Caco-2 (cell line): ENCODE measurements around the gene HDAC11. TPM values are rescaled to one million over a fixed set of nuclear protein-coding genes. Genes with fewer than 3 reads are reported as not detected.

Experiments
- BruUV-seq: library from RNA; stranded (reverse); fragments of 400-500 nt; replicated peaks from 2 replicates; lab custom pipeline; 2021; lab: Mats Ljungman, UMichigan
- CTCF ChIA-PET: fragments of 300-600 bp; sonication (Branson Sonifier 250); formaldehyde crosslinking; loops from one replicate; lab custom pipeline; 2022; ENCODE audit warnings: antibody characterized with exemption; lab: Charles Lee
- POLR2A ChIA-PET: fragments of 300-600 bp; sonication (Branson Sonifier 250); formaldehyde crosslinking; loops from one replicate; lab custom pipeline; 2022; ENCODE audit warnings: antibody characterized with exemption; lab: Charles Lee
- DNase-seq, 2 experiments: peaks; one replicate each; pipeline versions ENCODE4 v3.0.0 to v3.0.0-alpha.2; 2020 to 2022
- H3K27me3 ChIP-seq: replicated peaks from 2 replicates; pipeline ENCODE4 v1.6.0; 2011; ENCODE audit warnings: low read length; ENCODE audit not compliant: control insufficient read depth, insufficient read depth
- H3K36me3 ChIP-seq: 2 replicates; pipeline ENCODE4 v1.5.1; 2011; ENCODE audit warnings: low read length; ENCODE audit not compliant: control insufficient read depth, insufficient read depth
- H3K4me1 ChIP-seq: fragments of 250-450 bp; sonication (Bioruptor Pico); 2 replicates; pipeline ENCODE4 v1.5.1; 2020; ENCODE audit warnings: mild to moderate bottlenecking
- H3K4me3 ChIP-seq: 2 replicates; pipeline ENCODE4 v1.5.1; 2011; ENCODE audit warnings: low read depth, mild to moderate bottlenecking, control low read depth, low read length
- H3K9me3 ChIP-seq: fragments of 250-450 bp; sonication (Bioruptor Pico); 2 replicates; pipeline ENCODE4 v1.5.1; 2020; ENCODE audit warnings: mild to moderate bottlenecking, moderate library complexity
- H3K27ac Mint-ChIP-seq: one replicate; pipeline ENCODE4 v1.8.0; 2022; ENCODE audit warnings: mixed read lengths; ENCODE audit not compliant: unreplicated experiment
- H3K27me3 Mint-ChIP-seq: one replicate; pipeline ENCODE4 v1.8.0; 2022; ENCODE audit warnings: mixed read lengths; ENCODE audit not compliant: insufficient read depth, unreplicated experiment
- H3K36me3 Mint-ChIP-seq: one replicate; pipeline ENCODE4 v1.8.0; 2022; ENCODE audit warnings: mild to moderate bottlenecking, mixed read lengths; ENCODE audit not compliant: insufficient read depth, unreplicated experiment
- H3K4me1 Mint-ChIP-seq: one replicate; pipeline ENCODE4 v1.8.0; 2022; ENCODE audit warnings: low read depth, mixed read lengths; ENCODE audit not compliant: unreplicated experiment
- H3K4me3 Mint-ChIP-seq: one replicate; pipeline ENCODE4 v1.8.0; 2022; ENCODE audit warnings: mild to moderate bottlenecking, moderate library complexity, mixed read lengths; ENCODE audit not compliant: unreplicated experiment
- H3K9me3 Mint-ChIP-seq: one replicate; pipeline ENCODE4 v1.8.0; 2022; ENCODE audit warnings: mixed read lengths; ENCODE audit not compliant: unreplicated experiment
- CTCF ChIP-seq, 2 experiments: fragments of 200-600 bp in 1 of 2; IDR thresholded peaks; 1 replicate in 1 of 2; 2 replicates in 1 of 2; pipeline versions ENCODE4 v1.5.1 to v1.8.0; 2011 to 2022; ENCODE audit warnings: antibody characterized with exemption in 1 of 2, control low read depth in 1 of 2, inconsistent platforms in 1 of 2, low read depth in 1 of 2, low read length in 1 of 2, mild to moderate bottlenecking in 1 of 2, moderate library complexity in 1 of 2; ENCODE audit not compliant: insufficient read depth in 1 of 2, severe bottlenecking in 1 of 2, unreplicated experiment in 1 of 2
- intact Hi-C: fragments of 100-400 bp; cut with micrococcal nuclease; formaldehyde crosslinking; loops from one replicate; pipeline ENCODE4 v1.10.0; 2022; ENCODE audit not compliant: unreplicated experiment
- total RNA-seq: library from RNA; stranded (reverse); gene quantifications from 2 replicates; pipeline ENCODE4 v1.2.3, GENCODE V29; 2022

Gene HDAC11
- total RNA-seq, 1 experiment from 2014 or later = 10.9 TPM

GRCh38 chr3:13470894-13471574, 9.1 kb upstream of the HDAC11 start:
- DNase-seq = no peak
- Mint-ChIP-seq H3K4me1 (peaks cover 6% of the 10 kb centered on the region), H3K9me3 (no peaks in the 10 kb centered on the region), H3K4me3 (no peak overlapping the region), H3K27me3 (no peaks in the 10 kb centered on the region), H3K27ac (no peak overlapping the region), H3K36me3 (no peaks in the 10 kb centered on the region)
- no peaks in the 10 kb centered on the region for H3K36me3 ChIP-seq
- intact Hi-C loops = no loop called here
- POLR2A ChIA-PET = interaction anchor here (0.6 to 1.0 kb wide), 2 partner anchors 9 to 354 kb away, joined by 3 to 4 read pairs; partner anchors contain the start of gene HDAC11
- no peaks in the 10 kb centered on the region for H3K27me3 ChIP-seq
- no TSS peak for BruUV-seq
- H3K4me1 ChIP-seq = no peaks in the 10 kb centered on the region
- no peak for TF ChIP-seq CTCF (IDR thresholded peaks at IDR 0.05; ENCODE audit: insufficient read depth in 1 of 2, low read depth in 1 of 2, low read length in 1 of 2, severe bottlenecking in 1 of 2, unreplicated experiment in 1 of 2)
- H3K9me3 ChIP-seq = no peaks in the 10 kb centered on the region
- H3K4me3 ChIP-seq = no peak overlapping the region
- CTCF ChIA-PET = interaction anchor here (0.6 to 1.0 kb wide), 2 partner anchors 24 to 177 kb away, joined by 3 read pairs; no protein-coding TSS in a partner anchor

- H3K4me1 ChIP-seq = no peaks in the 10 kb centered on the region
- TF ChIP-seq CTCF (IDR thresholded peaks at IDR 0.05; ENCODE audit: insufficient read depth in 1 of 2, low read depth in 1 of 2, low read length in 1 of 2, severe bottlenecking in 1 of 2, unreplicated experiment in 1 of 2) = no peak
- BruUV-seq = no TSS peak
- POLR2A ChIA-PET = no interaction called here
- no peaks in the 10 kb centered on the region for H3K27me3 Mint-ChIP-seq
- H3K4me3 Mint-ChIP-seq = no peak overlapping the region
- peaks cover 6% of the 10 kb centered on the region for H3K4me1 Mint-ChIP-seq
- intact Hi-C loops = no loop called here
- no peak overlapping the region for H3K27ac Mint-ChIP-seq
- no peaks in the 10 kb centered on the region for H3K27me3 ChIP-seq
- H3K36me3 ChIP-seq = no peaks in the 10 kb centered on the region
- no peaks in the 10 kb centered on the region for H3K36me3 Mint-ChIP-seq
- H3K9me3 Mint-ChIP-seq = no peaks in the 10 kb centered on the region
- no peak overlapping the region for H3K4me3 ChIP-seq
- DNase-seq = no peak
- H3K9me3 ChIP-seq = no peaks in the 10 kb centered on the region
- CTCF ChIA-PET = no interaction called here
Observed at GRCh38 chr3:13472286-13472685, 7.8 kb upstream of the HDAC11 start.

GRCh38 chr3:13473020-13473419, 7.1 kb upstream of the HDAC11 start:
- no peak overlapping the region for H3K27ac Mint-ChIP-seq
- POLR2A ChIA-PET = no interaction called here

More at GRCh38 chr3:13473020-13473419, 7.1 kb upstream of the HDAC11 start:
- Mint-ChIP-seq H3K4me1 (peaks cover 6% of the 10 kb centered on the region), H3K4me3 (no peak overlapping the region), H3K36me3 (no peaks in the 10 kb centered on the region), H3K9me3 (no peaks in the 10 kb centered on the region), H3K27me3 (no peaks in the 10 kb centered on the region)
- Histone ChIP-seq H3K4me3 (no peak overlapping the region), H3K4me1 (no peaks in the 10 kb centered on the region), H3K9me3 (no peaks in the 10 kb centered on the region), H3K27me3 (no peaks in the 10 kb centered on the region), H3K36me3 (no peaks in the 10 kb centered on the region)
- BruUV-seq = no TSS peak
- CTCF ChIA-PET = no interaction called here
- no peak for TF ChIP-seq CTCF (IDR thresholded peaks at IDR 0.05; ENCODE audit: insufficient read depth in 1 of 2, low read depth in 1 of 2, low read length in 1 of 2, severe bottlenecking in 1 of 2, unreplicated experiment in 1 of 2)
- intact Hi-C loops = no loop called here
- no peak for DNase-seq
